Measurements from ENCODE around the gene KCNB1. TPM values are rescaled to one million over a fixed set of nuclear protein-coding genes. Genes with fewer than 3 reads are reported as not detected.

Gene KCNB1
- total and polyA plus RNA-seq, 2 donors (not counting 1 experiment from before 2014, with no cell fraction given): under 0.01 to 0.07 TPM

DNA sequence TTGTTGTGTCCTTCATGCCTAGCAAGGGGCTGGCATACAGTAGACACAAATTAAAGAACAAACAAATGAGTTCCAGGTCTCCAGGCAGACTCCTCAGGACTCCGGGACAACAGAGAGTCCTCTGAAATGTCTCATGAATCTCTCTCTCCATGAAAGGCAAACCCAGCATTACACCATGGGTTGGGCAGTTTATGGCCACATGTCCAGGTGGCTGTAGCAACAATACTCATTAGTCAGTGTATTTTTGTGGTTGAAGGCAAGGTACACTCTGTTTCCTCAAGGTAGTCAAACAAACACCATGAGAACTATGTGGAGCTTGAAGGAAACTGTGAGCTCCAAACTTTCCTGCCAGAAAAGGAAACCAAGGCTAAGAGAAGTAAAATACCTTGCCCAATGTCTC is 62.2 kb downstream of the KCNB1 start:
- no peaks in the 10 kb centered on the region for H3K9me3 ChIP-seq (ENCODE audit: control insufficient read depth, insufficient read depth, low read depth, low read length)
- H3K4me2 ChIP-seq (ENCODE audit: extremely low read depth, insufficient read depth, low read length): no peak overlapping the region
- H3K27me3 ChIP-seq (ENCODE audit: control insufficient read depth, insufficient read depth, low read length): peaks cover 12% of the 10 kb centered on the region
- no peak overlapping the region for H2AFZ ChIP-seq (ENCODE audit: low read length)
- no peak overlapping the region for H3K4me3 ChIP-seq (replicated peaks in 1 of 4; ENCODE audit: control extremely low read depth in 1 of 4, insufficient read depth in 1 of 4, low read depth in 3 of 4, low read length in 4 of 4)
- H3K9ac ChIP-seq (ENCODE audit: insufficient read depth, low read length): no peak overlapping the region
- no peaks in the 10 kb centered on the region for H3K79me2 ChIP-seq (ENCODE audit: control insufficient read depth, insufficient read depth, low read length)
- no peak for DNase-seq (ENCODE audit: low read depth in 2 of 2)
- TF ChIP-seq EZH2 (IDR thresholded peaks at IDR 0.05; ENCODE audit: low read length, missing control alignments): no peak
- TF ChIP-seq, protein P1, sequence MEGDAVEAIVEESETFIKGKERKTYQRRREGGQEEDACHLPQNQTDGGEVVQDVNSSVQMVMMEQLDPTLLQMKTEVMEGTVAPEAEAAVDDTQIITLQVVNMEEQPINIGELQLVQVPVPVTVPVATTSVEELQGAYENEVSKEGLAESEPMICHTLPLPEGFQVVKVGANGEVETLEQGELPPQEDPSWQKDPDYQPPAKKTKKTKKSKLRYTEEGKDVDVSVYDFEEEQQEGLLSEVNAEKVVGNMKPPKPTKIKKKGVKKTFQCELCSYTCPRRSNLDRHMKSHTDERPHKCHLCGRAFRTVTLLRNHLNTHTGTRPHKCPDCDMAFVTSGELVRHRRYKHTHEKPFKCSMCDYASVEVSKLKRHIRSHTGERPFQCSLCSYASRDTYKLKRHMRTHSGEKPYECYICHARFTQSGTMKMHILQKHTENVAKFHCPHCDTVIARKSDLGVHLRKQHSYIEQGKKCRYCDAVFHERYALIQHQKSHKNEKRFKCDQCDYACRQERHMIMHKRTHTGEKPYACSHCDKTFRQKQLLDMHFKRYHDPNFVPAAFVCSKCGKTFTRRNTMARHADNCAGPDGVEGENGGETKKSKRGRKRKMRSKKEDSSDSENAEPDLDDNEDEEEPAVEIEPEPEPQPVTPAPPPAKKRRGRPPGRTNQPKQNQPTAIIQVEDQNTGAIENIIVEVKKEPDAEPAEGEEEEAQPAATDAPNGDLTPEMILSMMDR (conservative IDR thresholded peaks at IDR 0.05 in 1 of 2, IDR thresholded peaks at IDR 0.05 in 1 of 2; ENCODE audit: low read depth in 1 of 2, low read length in 2 of 2): no peak
- H4K20me1 ChIP-seq (ENCODE audit: control insufficient read depth, extremely low read depth, insufficient read depth, low read length): no peaks in the 10 kb centered on the region
- H3K36me3 ChIP-seq (ENCODE audit: control insufficient read depth, insufficient read depth, low read length): no peaks in the 10 kb centered on the region
- no peak overlapping the region for H3K27ac ChIP-seq (ENCODE audit: insufficient read depth, low read length)
- no peaks in the 10 kb centered on the region for H3K4me1 ChIP-seq (ENCODE audit: control insufficient read depth, extremely low read depth, insufficient read depth, low read length)

GRCh38 chr20:49419785-49420184 is 62.7 kb downstream of the KCNB1 start:
- H3K27me3 ChIP-seq (ENCODE audit: control insufficient read depth, insufficient read depth, low read length): peaks cover 14% of the 10 kb centered on the region
- no peak overlapping the region for H3K4me2 ChIP-seq (ENCODE audit: extremely low read depth, insufficient read depth, low read length)
- no peaks in the 10 kb centered on the region for H3K4me1 ChIP-seq (ENCODE audit: control insufficient read depth, extremely low read depth, insufficient read depth, low read length)
- H3K9me3 ChIP-seq (ENCODE audit: control insufficient read depth, insufficient read depth, low read depth, low read length): no peaks in the 10 kb centered on the region
- H3K27ac ChIP-seq (ENCODE audit: insufficient read depth, low read length): no peak overlapping the region
- TF ChIP-seq, protein P1 (conservative IDR thresholded peaks at IDR 0.05 in 1 of 2, IDR thresholded peaks at IDR 0.05 in 1 of 2; ENCODE audit: low read depth in 1 of 2, low read length in 2 of 2): no peak
- no peak for TF ChIP-seq EZH2 (IDR thresholded peaks at IDR 0.05; ENCODE audit: low read length, missing control alignments)
- no peaks in the 10 kb centered on the region for H3K79me2 ChIP-seq (ENCODE audit: control insufficient read depth, insufficient read depth, low read length)
- no peaks in the 10 kb centered on the region for H3K36me3 ChIP-seq (ENCODE audit: control insufficient read depth, insufficient read depth, low read length)
- H3K9ac ChIP-seq (ENCODE audit: insufficient read depth, low read length): no peak overlapping the region
- H2AFZ ChIP-seq (ENCODE audit: low read length): no peak overlapping the region
- no peak for DNase-seq (ENCODE audit: low read depth in 2 of 2)
- H4K20me1 ChIP-seq (ENCODE audit: control insufficient read depth, extremely low read depth, insufficient read depth, low read length): no peaks in the 10 kb centered on the region
- no peak overlapping the region for H3K4me3 ChIP-seq (replicated peaks in 1 of 4; ENCODE audit: control extremely low read depth in 1 of 4, insufficient read depth in 1 of 4, low read depth in 3 of 4, low read length in 4 of 4)

DNA sequence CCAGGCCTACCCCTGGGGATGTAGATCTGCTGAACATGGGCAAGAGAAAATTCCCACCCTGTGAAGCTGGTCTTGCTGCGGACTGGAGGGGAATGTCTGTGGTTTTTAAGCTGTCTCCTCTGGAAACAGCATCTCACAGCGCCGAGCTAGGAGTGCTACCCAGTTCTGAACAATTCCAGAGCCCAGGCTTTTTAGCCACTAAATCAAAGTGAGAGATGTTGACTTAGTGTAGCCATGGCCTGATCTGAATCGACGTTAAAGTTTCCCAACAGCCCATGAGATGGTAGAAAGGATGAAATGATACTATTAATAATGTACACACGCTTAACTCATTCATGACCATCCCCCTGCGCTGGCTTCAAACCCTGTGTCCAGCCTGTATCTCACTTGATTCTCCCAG is 63.7 kb downstream of the KCNB1 start:
- Histone ChIP-seq H3K27ac (ENCODE audit: insufficient read depth, low read length) (no peak overlapping the region), H3K9ac (ENCODE audit: insufficient read depth, low read length) (no peak overlapping the region), H3K79me2 (ENCODE audit: control insufficient read depth, insufficient read depth, low read length) (no peaks in the 10 kb centered on the region), H3K4me3 (replicated peaks in 1 of 4; ENCODE audit: control extremely low read depth in 1 of 4, insufficient read depth in 1 of 4, low read depth in 3 of 4, low read length in 4 of 4) (no peak overlapping the region), H3K4me1 (ENCODE audit: control insufficient read depth, extremely low read depth, insufficient read depth, low read length) (no peaks in the 10 kb centered on the region), H3K36me3 (ENCODE audit: control insufficient read depth, insufficient read depth, low read length) (no peaks in the 10 kb centered on the region), H3K27me3 (ENCODE audit: control insufficient read depth, insufficient read depth, low read length) (peaks cover 20% of the 10 kb centered on the region), H3K9me3 (ENCODE audit: control insufficient read depth, insufficient read depth, low read depth, low read length) (no peaks in the 10 kb centered on the region), H4K20me1 (ENCODE audit: control insufficient read depth, extremely low read depth, insufficient read depth, low read length) (no peaks in the 10 kb centered on the region), H3K4me2 (ENCODE audit: extremely low read depth, insufficient read depth, low read length) (no peak overlapping the region), H2AFZ (ENCODE audit: low read length) (no peak overlapping the region)
- TF ChIP-seq, protein P1 (conservative IDR thresholded peaks at IDR 0.05 in 1 of 2, IDR thresholded peaks at IDR 0.05 in 1 of 2; ENCODE audit: low read depth in 1 of 2, low read length in 2 of 2): no peak
- no peak for TF ChIP-seq EZH2 (IDR thresholded peaks at IDR 0.05; ENCODE audit: low read length, missing control alignments)
- DNase-seq (ENCODE audit: low read depth in 2 of 2): no peak

Data from fibroblast of lung (primary cell).